ENCODE measurements around the gene STK39.

The STK39 gene

DNA sequence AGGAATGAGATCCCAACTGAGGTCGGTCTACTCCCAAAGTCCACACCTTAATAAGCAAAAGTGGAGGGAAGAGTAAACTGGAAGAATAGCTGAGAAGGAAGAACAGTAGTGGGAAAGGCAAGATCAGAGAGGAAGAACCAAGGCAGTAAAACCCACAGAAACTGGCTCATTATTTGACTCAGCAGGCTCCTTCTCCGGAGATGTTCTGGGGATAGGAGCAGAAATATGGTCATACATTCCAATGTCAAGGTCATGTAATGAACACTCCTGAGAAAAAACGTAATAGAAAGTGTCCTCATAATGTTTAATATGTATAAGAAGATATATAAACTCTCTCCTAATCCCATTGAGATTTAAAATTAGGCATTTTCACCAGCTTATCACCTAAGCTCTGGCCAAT is 39.5 kb downstream of the STK39 start:
- no peak for DNase-seq (ENCODE audit: low spot score)

DNA sequence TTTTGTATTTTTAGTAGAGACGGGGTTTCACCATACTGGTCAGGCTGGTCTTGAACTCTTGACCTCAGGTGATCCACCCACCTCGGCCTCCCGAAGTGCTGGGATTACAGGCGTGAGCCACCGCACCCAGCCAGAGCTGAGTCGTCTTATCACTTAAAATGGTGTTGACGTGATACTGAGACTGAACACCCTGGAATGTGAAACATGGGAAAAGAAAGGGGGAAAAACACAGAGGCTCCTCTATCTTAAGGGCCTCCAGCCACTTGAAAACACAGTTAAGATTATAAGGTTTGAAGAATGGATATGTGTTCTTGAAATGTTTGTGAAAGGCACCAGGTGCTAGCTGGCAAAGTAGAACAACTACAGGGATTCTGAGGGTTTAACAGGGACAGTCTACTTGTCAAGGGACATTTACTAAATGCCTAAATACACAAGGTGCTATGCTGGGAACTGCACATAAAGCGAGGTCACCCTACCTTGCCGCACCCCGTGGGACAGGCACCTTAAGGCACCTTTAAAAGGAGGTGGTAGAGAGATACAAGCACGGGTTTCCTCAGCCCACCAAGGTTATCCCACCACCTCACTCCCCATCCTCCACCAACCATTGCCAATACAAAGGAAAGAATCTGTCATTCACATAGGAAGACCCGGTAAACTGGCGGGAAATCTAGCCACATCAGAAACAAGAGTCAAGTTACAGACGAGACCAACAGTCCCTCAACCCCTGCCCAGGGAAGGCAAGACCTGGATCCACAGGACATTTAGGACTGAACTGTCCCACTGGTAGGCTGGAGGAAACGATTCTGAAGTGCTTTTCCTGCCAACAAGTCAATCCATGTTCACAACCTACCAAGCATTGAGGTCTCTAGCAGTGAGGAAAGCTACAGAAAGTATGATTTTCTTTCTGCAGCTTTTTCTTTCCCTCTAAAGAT is 43.4 kb downstream of the STK39 start:
- DNase-seq (ENCODE audit: low spot score), result no peak

DNA sequence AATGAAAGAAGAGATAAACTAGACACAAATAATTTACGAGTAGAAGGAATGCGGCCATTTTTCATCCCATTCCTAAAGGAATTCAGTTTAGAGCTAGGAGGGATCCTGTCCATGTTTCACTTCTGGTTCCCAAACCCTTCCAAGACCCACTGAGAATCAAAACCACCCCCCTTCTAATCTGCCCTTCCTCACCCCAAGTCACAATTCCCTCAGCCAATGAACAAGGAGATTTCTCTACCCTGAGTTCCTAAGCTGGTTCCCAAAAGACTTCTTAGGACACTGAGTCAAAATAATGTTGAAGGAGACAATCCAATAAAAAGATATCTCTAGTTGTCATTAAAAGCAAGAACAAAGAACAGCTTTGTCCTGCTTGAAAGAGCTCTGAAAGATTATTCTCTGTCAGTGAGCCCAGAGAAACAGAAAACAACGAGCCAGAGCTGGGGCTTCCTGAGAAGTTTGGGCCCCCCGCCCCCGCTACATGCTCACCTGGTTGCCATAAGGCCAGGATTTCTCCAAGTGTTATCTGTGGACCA is 45.7 kb downstream of the STK39 start:
- DNase-seq (ENCODE audit: low spot score), result no peak

DNA sequence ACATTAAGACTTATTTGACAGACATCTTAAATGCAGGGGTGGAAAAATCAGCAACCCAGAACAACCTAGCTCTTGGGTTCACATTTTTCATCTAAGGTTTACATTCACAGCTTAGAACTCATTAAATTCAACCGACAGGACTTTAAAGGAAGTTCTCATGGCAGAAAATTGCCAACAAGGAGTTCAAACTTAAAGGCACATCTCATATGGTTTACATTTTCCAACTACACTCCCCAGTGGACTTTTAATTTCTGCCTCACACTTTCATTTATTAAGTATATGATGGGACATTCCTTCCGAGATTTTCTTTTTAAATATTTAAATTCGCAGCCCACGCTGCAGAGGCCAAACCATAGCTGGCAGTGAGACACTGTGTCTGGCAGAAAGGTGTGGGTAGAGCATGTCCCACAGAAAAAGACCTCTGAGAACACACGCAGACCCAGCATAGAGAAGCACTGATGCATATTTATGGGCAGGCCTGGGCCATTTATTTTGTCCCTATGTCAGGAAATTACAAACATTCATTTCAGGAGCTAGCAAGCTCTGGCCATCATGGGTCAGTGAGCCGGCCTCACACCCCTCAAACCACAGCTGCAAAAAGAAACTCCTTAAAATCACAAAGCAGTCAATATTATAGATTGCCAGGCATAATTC is 46.3 kb downstream of the STK39 start:
- no peak for DNase-seq (ENCODE audit: low spot score)

DNA sequence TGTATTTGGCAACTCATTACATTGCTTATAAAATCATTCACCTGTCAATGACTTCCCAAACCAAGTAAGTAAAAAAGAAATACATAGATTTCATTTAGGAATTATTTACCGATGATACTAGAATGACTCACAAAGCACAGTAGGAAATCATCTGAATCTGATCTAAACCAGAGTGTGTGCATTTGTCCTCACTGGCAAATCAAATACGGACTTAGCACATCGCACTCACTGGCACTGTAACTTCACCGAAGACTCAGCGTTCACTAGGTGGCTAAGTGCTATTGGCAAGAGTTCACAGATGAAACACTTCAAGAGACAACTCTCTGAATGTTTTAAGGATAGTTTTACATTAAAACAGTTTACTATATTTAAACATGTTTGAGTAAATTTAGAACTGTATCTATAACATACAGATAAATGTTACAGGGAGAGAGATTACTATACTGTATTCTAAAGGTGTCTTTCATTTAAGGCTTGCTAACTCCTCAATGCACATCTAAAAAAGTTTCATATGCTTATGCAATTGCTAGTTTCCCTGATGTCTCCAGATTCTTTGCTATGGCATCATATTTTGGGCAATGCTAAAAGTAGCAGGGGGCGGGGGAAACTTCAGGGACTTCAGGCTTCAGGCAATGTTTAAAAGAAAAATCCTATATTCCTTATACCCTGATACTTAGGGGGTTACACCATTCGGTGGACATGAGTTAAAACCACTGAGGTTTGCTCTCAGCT is 48.8 kb downstream of the STK39 start:
- no peak for DNase-seq (ENCODE audit: low spot score)

DNA sequence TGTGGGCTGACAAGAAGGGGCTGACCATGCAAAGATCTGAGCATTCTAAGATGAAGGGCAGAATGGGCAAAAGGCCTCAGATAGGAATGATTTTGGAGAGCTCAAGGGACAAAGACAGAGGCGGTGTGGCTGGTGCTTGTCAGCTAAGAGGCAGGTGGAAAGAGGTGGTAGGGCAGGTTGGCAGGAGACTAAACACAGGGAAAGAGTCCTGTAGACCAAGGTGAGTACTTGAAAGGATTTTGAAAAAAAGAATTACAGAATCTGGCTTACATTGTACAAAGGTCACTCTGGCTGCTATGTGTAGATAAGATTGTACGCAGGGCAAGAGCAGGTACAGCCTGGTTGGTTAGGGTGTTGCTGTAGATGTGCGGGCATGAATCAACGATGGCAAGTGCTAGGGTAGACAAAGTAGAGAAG is 50.6 kb downstream of the STK39 start:
- no peak for DNase-seq (ENCODE audit: low spot score)

DNA sequence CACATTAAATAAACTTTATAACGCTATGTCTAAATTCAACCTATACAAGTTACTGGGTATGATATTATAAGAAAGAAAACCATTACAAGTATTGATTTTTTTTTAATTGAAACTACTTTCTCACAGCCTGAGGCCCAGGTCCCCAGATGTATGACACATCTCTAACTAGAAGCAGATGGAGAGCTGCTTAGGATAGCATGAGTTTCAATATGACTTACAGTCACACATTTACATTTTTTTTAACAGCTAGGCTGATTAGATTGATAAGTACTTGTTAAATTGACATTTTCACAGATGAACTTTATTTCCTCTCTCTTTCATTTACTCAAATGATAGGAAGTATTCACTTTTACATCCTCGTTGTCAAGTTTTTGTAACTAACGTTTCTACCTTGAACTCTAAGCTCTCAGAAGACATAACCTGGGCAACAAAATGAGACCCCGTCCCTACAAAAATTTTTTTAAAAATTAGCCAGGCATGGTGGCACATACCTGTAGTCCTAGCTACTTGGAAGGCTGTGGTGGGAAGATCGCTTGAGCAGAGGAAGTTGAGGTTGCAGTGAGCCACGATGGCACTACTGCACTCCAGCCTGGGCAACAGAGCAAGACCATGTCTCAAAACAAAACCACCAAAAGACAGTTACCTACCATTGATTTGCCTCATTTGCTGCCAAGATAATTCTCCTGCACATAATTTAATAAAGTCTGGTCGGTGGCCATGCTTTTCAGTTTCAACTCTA is 52.4 kb downstream of the STK39 start:
- DNase-seq (ENCODE audit: low spot score), result no peak

DNA sequence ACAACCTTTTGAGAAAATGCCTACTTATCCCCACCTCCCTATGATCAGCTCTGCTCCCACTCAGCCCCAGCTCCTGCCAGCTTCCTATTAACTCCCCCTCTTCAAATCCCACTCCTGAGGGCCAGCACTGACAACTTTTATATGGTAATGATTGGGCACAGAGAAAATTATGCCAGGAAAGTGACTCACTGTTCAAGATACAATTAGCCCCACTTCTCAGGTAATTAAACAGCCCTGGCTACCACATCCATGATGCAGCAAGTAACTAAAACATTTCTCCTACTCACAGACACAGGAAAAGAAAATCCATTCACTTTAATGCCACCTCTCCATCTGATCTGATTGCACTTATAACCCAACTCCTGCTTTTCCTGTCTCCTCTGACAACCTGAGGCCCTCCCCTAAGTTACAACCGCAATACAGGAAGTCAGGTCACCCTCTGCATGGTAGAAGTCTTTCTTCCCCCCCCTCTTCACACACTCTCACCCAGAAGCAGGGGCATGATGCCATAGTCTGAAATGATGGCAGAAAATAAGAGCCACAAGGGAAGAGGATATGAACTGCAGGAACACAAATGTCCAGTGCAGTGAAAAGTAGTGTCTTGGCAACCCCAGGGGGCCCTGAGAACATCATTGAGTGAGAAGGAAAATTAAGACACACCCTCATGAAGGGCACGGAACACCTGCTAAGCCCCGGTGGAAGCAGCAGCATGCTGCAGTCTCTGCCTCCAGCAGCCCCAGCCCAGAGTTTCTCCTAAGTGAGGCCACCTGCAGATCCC is 54.4 kb downstream of the STK39 start:
- DNase-seq (ENCODE audit: low spot score), result no peak

DNA sequence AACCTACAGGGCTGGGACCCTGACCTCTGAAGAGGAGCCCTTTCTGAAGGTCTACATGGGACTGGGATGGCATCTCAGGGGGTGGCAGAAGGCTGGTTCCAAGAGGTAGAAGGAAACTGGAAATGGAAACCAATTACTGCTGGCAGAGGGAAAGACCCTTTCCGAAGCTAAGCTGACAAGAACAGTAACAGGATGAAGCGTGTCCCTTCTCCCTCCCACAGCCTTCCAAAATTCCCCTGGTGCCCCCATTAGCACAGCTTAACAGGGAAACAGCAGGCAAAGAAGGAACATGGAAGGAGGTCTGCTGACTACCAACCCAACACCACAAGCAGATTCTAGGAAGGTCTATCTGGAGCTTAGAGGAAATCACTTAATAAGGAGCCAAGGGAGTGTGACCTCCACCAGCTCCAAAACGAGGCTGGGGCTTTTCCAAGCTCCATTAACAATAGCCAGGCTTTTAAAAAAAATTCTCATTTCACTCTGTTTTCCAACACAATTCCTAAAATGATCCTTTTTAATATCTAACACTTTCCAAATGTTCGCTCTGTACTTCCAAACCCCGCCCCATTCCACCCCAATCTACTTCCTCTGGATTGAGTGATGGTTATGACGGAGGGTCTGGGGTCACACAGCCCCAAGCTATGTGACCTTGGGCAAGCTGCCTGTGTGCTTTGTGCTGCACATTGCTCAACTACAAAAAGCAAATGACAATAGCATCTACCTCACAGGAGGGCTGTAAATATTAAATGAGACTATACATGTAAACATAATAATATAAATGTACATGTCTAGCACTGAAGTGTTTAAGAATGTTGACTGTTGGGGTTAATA is 55.2 kb downstream of the STK39 start:
- DNase-seq (ENCODE audit: low spot score), result no peak

DNA sequence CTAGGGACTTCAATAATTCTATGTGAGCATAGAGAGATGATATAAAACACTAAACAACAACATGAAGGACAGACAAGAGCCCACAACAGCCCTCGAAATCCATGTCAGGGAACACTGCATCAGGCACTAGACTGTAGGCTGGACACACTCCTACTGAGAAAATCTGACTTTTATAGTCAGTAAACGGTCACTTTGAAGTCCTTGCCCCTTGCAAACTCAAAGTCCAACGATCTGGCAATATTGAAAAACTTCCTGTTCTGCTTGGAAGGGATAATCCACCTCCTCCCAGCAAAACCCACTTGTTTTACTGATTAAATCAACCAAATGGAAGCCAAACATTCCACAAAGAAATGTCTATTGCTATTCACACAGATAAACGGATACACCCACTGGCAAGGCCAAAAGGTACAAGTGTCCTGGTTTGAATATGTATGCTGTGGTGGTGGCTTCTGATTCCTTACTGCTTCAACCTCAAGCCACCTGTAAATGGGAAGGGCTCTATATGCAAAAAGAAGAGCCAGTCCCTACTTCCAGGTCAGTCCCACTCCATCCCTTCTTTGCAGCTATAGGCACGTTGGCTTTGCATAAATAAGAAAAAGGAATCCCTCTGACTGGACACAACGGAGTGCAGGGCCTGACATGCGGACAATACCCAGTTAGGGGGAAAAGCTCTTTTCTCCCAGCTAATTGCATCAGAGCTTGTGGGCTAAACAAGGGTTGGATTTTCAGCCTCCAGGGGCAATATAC is 56.6 kb downstream of the STK39 start:
- no peak for DNase-seq (ENCODE audit: low spot score)

DNA sequence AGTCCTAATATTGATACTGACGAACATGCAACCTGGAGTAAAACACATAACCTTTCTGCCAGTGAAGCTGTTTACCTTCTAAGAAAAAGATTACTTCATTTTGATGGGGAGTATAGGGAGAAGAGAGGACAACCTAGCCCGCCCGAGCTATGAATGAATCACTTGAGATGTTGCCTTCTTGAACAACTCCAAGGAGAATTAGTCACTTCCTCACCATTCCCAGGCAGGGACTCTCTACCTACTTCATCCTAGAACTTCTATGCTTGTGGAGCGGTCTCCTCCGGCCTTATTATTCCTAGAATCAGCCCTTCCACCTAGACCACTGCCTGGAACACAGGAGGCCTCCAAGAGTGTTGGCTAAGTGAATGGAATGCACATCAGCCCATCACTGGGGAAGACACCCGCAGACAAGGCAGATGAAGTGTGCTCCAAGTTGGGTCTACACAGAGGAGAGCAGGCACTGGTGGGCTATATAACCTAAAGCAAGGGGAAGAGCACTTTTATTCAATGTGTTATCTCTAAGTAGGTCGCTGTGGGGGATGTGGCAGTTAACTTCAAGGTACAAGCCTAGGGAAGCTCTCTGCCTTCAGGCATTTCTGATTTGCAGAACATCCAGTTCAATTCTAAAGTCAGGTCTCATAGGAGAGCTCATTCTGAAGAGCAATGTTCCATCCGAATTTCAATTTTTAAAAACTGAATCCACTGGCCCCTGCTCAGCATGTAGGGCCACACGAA is 57.4 kb downstream of the STK39 start:
- peak; percentile 62 for DNase-seq (ENCODE audit: low spot score)

DNA sequence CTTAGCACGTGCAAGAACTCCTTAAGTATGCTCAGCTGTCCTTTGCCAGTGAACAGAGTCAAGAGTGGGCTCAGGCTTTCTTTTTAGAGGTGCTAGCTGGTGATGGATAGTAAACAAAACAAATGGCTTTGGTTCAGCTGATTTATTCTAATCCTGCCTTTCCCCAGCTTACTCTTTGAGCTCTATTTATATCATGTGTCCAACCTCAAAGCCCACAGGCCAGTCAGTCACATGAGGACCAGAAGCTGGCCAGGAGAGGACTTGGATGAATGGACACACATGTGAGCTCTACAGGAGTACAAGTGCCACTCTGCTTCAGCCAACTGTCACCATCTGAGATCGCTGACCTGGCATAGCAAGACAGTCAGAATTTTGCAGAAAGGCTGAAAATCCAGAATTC is 59.4 kb downstream of the STK39 start:
- DNase-seq (ENCODE audit: low spot score), result no peak

DNA sequence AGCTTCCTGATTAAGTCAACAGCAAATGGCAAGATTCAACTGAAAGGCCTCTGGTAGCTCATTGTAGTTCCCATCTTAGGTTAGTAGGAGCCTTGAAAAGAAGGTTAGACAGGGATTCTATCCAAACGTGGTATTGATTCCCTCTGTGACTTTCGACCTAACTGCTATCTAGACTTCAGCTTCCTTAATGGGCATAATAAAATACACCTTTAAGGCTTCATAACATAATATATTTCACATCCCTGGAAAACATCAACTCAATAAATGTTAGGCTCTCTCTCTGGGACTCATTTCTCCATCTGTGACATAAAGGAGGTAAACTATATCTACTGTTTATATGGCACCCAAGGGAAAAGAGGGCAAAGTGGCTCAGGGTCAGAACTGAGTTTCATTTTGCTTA is 60.9 kb downstream of the STK39 start:
- DNase-seq (ENCODE audit: low spot score), result no peak

DNA sequence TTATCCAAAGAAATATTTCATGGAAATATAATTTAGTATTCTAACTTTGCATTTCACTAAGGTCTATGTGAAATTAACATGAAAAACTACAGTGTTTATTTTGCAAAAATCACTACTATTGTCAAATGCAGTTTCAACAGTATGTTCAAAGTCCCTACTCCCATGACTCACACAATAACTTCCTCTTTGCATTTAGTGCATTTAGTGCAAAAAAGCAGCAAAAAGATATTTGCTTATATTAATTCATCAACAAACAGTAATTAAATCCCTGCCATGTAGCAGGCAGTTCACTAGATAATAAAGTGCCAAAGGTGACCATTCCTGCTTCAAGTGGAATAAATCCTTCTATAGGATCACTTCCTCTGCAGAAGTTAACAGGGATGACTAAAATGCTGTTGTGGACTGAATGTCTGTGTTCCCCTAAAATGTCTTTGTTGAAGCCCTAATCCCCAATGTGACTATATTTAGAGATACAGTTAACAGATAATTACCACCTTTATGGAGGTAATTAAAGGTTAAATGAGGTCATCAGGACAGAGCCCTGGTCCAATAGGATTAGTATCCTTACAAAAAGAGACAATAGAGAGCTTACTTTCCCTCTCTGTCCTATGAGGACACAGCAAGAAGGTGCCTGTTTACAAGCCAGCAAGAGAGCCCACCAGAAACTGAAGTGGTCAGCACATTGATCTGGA is 61.7 kb downstream of the STK39 start:
- no peak for DNase-seq (ENCODE audit: low spot score)

DNA sequence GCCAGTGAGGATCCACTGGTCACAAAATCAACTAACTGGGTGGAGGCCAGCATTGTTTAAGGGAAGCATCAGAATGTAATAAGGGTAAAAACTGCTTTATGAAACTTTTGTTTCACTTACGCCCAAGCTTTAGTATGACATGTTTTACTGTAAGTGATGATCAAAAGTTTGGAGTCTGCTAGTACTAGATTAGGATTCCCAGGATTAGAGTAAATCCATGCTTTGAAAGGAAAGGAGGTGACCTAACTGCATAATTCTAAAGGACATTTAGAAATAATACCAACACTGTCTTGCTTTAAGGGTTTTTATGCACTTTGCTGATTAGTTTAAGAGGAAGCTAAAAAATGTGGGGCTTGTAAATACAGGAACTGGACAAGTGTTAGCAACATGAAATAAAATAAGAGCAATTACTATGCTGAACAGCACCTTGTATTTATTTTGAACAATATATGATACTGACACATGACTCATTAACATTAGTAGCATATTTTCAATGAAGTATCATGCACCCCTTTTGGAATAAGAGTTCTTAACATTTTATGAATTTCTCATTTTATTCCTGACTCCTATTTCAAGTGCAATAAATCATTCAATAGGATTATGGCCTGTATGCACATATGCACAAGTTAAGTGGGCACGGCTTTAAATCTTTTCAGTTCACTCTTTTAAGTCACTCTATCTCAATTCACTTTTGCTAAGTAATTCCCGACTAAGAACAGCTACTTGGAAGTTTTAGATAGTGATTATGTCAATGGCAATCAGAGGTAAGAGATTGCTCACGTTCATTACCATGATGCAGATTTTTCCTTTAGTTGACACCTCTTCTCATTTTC is 62.5 kb downstream of the STK39 start:
- DNase-seq (ENCODE audit: low spot score), result no peak

DNA sequence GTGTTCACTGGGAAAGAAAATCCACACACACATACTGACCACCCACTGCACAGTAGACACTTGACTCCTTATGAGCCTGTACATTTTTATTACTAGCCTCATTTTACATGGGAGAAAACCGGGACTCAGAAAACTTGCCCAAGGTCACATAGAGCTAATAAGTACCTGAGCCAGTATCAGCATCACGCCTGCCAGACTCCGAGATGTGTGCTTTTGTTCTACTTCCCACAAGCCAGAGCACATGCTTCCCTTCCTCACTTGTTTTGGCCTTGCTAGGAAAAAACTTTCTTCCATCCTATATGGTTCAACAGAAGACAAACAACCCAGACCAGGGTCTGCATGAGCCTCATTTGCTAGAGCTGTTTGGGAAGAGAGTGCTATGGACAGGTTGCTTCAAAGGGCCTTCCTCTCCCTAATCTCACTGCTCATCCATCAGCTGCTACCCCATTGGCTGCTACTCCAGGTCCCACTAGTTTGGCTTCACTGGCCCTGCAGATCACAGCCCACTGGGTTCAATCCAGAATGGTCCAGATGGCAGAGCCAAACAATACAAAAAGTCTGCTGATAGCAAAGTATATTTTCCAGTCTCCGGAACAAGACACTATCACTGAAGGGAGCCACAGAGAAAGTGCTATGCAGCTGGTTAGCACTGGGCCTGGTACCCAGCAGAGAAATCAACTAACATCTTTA is 63.9 kb downstream of the STK39 start:
- no peak for DNase-seq (ENCODE audit: low spot score)
